Naive thymus-derived CD8-positive, alpha-beta T cell (primary cell): ENCODE results near the gene EIF5A. TPM values are rescaled to one million over a fixed set of nuclear protein-coding genes. Genes with fewer than 3 reads are reported as not detected.

Experiments used
- ATAC-seq, 2 donors: fragments of 150-1000 bp; cut with Tn5 transposase in 1 of 2; sonication (Bioruptor Pico), chemical (Tn5 transposase) in 1 of 2; 1 replicate in 1 of 2; 2 replicates in 1 of 2; pipeline ENCODE4 v1.10.0; 2021; ENCODE audit warnings: mild to moderate bottlenecking in 2 of 2, moderate library complexity in 2 of 2
- POLR2A ChIA-PET: fragments of 350-600 bp; sonication (Branson Sonifier 250); formaldehyde crosslinking; loops from one replicate; lab custom pipeline; 2021; ENCODE audit warnings: antibody characterized with exemption; lab: Charles Lee
- DNase-seq, 10 donors: peaks; one replicate each; pipeline versions ENCODE4 v3.0.0 to v3.0.0-alpha.2; 2020 to 2022
- H3K27ac Mint-ChIP-seq, 10 donors: one replicate each; pipeline ENCODE4 v1.8.0; 2020 to 2022; ENCODE audit warnings: mild to moderate bottlenecking in 10 of 10, mixed read lengths in 10 of 10, moderate library complexity in 4 of 10, inconsistent platforms in 1 of 10
- H3K27me3 Mint-ChIP-seq, 5 donors: one replicate each; pipeline ENCODE4 v1.8.0; 2021 to 2022; ENCODE audit warnings: mixed read lengths in 5 of 5
- H3K36me3 Mint-ChIP-seq, 3 donors: one replicate each; pipeline ENCODE4 v1.8.0; 2020 to 2022; ENCODE audit warnings: mixed read lengths in 3 of 3, mild to moderate bottlenecking in 2 of 3, inconsistent platforms in 1 of 3
- H3K4me1 Mint-ChIP-seq, 4 donors: one replicate each; pipeline ENCODE4 v1.8.0; 2021 to 2022; ENCODE audit warnings: mixed read lengths in 4 of 4
- H3K4me3 Mint-ChIP-seq, 10 donors: one replicate each; pipeline ENCODE4 v1.8.0; 2020 to 2022; ENCODE audit warnings: mild to moderate bottlenecking in 10 of 10, mixed read lengths in 10 of 10, moderate library complexity in 6 of 10, inconsistent platforms in 1 of 10
- H3K9me3 Mint-ChIP-seq, 9 donors: one replicate each; pipeline ENCODE4 v1.8.0; 2020 to 2022; ENCODE audit warnings: mixed read lengths in 9 of 9, mild to moderate bottlenecking in 3 of 9, inconsistent platforms in 1 of 9, moderate library complexity in 1 of 9
- polyA plus RNA-seq, 3 donors: library from polyadenylated mRNA; unstranded; fragments of 300-500 nt; fragmentation: Illumina TruSeq; gene quantifications; one replicate each; pipeline ENCODE4 v1.2.3, GENCODE V29; 2021
- total RNA-seq, 8 experiments: library from RNA in 2 of 8; stranded (reverse) in 2 of 8; gene quantifications; one replicate each; pipeline ENCODE4 v1.2.3 and lab custom pipeline; 2021 to 2026

EIF5A gene
- total and polyA plus RNA-seq, 5 experiments from 2014 or later = 209 to 690 (median 327) TPM

- Mint-ChIP-seq H3K9me3 (no peaks in the 10 kb centered on the region), H3K27ac (peak overlapping the region; percentile 86 to 98 (median 96)), H3K27me3 (no peaks in the 10 kb centered on the region), H3K36me3 (peaks cover under 1 to 58% (median 15%) of the 10 kb centered on the region in 3 donors), H3K4me1 (peaks cover 21 to 57% (median 46%) of the 10 kb centered on the region in 4 donors), H3K4me3 (peak overlapping the region; percentile 81 to 97 (median 91))
- ATAC-seq (no peak), DNase-seq (no peak)
- POLR2A ChIA-PET = interaction anchor here (0.9 to 14.2 kb wide), 13 partner anchors 10 to 231 kb away, joined by 3 to 168 read pairs (median 7); partner anchors contain the start of genes ACAP1, NEURL4, POLR2A and SLC2A4
Measured at GRCh38 chr17:7315570-7316235, 8.3 kb downstream of the EIF5A start.

- Mint-ChIP-seq H3K4me3 (peak overlapping the region in 5 of 10 donors; percentile 14 to 74 (median 26)), H3K27me3 (no peaks in the 10 kb centered on the region), H3K9me3 (no peaks in the 10 kb centered on the region), H3K27ac (peak overlapping the region in 8 of 10 donors; percentile 16 to 87 (median 70)), H3K36me3 (peaks cover 0 to 59% (median 8%) of the 10 kb centered on the region in 3 donors), H3K4me1 (peaks cover 19 to 42% (median 34%) of the 10 kb centered on the region in 4 donors)
- DNase-seq (no peak), ATAC-seq (no peak)
- POLR2A ChIA-PET = interaction anchor here (0.7 to 14.2 kb wide), 8 partner anchors 7 to 280 kb away, joined by 3 to 168 read pairs (median 4); partner anchors contain the start of genes ACAP1 and NEURL4
Measured at GRCh38 chr17:7317161-7317803, 9.9 kb downstream of the EIF5A start.

DNA sequence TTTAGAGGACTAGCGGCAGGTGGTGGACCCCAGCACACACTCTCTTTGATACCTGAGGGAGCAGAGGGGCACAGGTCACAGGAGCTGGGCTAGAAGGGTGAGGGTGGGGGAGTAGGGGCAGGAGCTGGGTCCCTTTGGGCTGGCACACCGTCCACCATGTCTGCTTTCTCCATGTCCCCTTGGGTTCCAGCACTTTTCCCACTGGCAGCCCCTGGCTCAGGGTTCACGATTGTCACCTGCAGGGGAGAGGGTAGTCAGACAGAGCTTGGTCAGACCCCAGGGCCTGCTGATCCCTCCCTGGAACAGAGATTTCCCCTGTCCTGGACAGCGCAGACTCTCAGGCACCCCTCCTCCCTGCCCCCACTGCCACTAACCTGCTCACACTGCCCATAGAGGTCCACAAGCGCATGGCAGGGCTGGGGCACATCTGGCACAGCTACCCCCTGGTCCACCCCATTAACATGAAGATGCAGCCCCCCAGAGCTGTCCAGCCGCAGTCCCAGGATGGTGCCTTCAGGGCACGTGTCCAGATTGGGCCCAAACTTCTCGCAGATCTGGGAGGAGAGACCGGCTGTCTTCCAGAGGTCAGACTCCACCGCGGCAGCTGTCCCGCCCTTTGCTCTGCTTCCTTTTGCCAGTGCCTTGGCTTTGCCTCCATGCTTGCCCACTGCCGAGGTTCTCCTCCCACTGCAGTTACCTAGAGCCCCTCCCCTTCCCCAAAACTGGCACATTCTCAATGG lies 10.9 kb downstream of the EIF5A start:
- ATAC-seq (no peak), DNase-seq (no peak)
- Mint-ChIP-seq H3K36me3 (peaks cover 0 to 56% (median 5%) of the 10 kb centered on the region in 3 donors), H3K27ac (peak overlapping the region in 5 of 10 donors; percentile 53 to 84 (median 74)), H3K4me1 (peaks cover 17 to 32% (median 24%) of the 10 kb centered on the region in 4 donors), H3K9me3 (no peaks in the 10 kb centered on the region), H3K4me3 (peak overlapping the region in 2 of 10 donors; percentile 37 to 39), H3K27me3 (no peaks in the 10 kb centered on the region)
- POLR2A ChIA-PET = interaction anchor here (0.6 to 14.2 kb wide), 7 partner anchors 8 to 31 kb away, joined by 3 to 168 read pairs (median 4); partner anchors contain the start of genes ACAP1 and NEURL4

GRCh38 chr17:7321466-7321865 lies 14.0 kb downstream of the EIF5A start:
- Mint-ChIP-seq H3K27ac (no peak overlapping the region), H3K4me1 (peaks cover 2 to 14% (median 7%) of the 10 kb centered on the region in 4 donors), H3K36me3 (peaks cover 0 to 53% (median 5%) of the 10 kb centered on the region in 3 donors), H3K4me3 (no peak overlapping the region), H3K27me3 (no peaks in the 10 kb centered on the region), H3K9me3 (no peaks in the 10 kb centered on the region)
- POLR2A ChIA-PET = interaction anchor here (0.6 to 3.7 kb wide), 6 partner anchors 9 to 927 kb away, joined by 3 to 34 read pairs (median 7); partner anchors contain the start of genes ACAP1 and CTC1
- DNase-seq (no peak), ATAC-seq (no peak)

DNA sequence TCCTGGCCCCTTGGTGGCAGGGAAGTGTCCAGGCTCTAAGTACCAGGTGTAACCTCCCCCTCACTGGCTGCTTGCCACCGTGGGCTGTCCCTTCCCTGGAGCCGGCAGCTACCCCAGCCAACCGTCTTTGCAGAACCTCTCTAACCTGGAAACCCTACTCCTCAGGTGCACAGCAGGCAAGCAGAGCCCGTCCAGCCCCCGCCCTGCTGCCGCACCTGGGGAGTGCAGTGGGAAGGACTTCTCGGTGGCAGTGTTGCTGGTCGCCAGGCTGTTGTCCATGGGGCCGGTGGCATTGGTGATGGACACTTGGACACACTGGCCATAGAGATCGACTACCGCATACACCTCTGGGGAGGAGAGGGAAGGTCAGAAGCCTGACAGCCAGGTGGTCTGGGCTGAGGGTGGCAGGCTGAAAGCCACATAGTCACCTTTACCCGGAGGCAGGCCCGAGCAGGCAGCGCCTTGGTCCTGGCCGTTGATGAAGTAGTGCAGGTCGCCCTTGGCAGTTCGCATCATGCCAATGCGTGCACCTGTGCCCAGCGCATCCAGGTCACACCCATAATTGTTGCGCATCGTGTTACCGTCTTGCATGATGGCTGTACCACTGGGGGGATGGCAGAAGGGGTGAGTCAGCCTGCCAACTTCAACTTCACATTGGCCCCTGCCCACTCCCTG lies 15.2 kb downstream of the EIF5A start:
- POLR2A ChIA-PET = interaction anchor here (0.5 to 4.5 kb wide), 7 partner anchors 8 to 77 kb away, joined by 3 to 50 read pairs (median 16); partner anchors contain the start of gene ACAP1
- Mint-ChIP-seq H3K4me1 (peaks cover 5 to 21% (median 8%) of the 10 kb centered on the region in 4 donors), H3K27me3 (no peaks in the 10 kb centered on the region), H3K36me3 (peaks cover 0 to 52% (median 5%) of the 10 kb centered on the region in 3 donors), H3K27ac (peak overlapping the region in 1 of 10 donors; percentile 52), H3K4me3 (no peak overlapping the region), H3K9me3 (no peaks in the 10 kb centered on the region)
- DNase-seq (no peak), ATAC-seq (no peak)

DNA sequence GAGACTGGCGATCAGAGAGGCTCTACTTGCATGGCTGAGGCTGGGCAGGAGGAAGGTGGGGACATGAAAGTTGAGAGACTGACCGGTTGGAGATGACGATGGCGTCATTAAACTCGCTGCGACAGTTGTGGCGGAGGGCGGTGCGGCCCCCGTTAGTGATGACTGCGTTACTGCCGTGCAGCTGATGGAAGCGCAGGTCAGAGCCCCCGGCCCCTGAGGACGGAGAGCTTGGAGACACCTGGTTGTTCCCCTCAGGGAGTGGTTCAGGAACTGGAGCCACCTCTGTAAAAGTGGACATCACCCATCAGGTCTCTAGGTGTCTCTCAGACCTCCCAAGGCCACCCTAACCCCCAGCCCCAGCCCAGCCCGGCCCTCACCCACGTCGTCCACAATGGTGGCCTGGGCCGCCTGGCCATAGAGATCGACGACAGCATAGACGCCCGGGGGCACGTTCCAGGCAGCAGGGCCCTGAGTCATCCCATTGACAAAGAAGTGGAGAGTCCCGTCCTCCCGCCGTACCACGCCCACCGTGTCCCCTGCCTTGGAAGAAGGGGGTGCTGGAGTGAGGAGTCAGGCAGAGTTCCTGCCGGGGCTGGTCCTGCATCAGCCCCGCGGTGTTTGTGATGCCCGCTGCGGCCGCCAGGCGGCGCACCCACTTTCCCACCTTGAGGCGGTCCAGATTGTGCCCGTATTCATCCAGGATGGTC lies 16.5 kb downstream of the EIF5A start:
- Mint-ChIP-seq H3K4me3 (no peak overlapping the region), H3K36me3 (peaks cover 0 to 51% (median 0%) of the 10 kb centered on the region in 3 donors), H3K27ac (peak overlapping the region in 4 of 10 donors; percentile 31 to 65 (median 50)), H3K4me1 (peaks cover 17 to 31% (median 19%) of the 10 kb centered on the region in 4 donors), H3K27me3 (no peaks in the 10 kb centered on the region), H3K9me3 (no peaks in the 10 kb centered on the region)
- POLR2A ChIA-PET = interaction anchor here (2.4 to 10.5 kb wide), 3 partner anchors 12 to 27 kb away, joined by 16 to 168 read pairs (median 50); partner anchors contain the start of genes ACAP1, EIF5A and GPS2
- DNase-seq = peak in 9 of 10 donors; percentile 34 to 77 (median 62)
- peak; percentile 41 to 53 for ATAC-seq

DNA sequence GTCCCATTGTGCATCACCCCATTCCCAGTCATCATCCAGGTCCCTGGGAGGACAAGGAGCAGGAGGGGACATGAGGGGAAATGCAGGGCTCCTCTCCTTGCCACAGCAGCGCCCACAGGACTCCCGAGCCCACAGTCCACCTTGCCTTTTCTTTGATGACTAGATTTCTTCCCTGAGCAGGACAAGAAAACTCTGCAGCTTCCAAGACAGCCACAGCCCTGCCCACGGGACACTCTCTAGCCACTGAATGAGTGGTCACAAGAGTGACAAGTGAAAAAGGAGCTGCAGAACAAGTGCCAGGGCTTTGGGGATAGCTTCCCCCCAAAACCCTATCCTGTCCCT lies 17.0 kb downstream of the EIF5A start:
- H3K4me1 Mint-ChIP-seq = peaks cover 17 to 33% (median 20%) of the 10 kb centered on the region in 4 donors

DNA sequence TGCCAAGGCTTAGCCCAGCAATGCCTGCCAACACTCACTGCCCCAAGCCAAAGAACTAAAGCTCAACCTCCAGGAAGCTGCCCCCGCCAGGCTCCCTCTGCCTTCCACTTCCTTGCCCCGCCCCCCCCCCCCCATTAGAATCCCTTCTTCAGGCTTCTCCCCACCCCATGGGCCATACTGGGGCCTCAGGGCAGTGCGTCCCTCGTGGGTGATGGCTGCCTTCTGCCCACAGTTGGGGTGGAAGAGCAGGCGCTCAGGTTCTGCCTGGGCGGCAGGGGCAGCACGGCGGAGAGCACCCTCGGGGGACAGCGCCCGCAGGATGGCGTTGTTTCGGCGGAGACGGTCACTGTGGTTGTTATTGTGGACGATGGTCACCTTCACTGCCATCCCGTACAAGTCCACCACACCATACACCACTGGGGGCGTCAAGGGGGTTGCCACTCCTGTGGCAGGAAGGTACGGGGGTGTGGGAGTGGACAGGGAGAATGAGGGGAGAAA lies 17.7 kb downstream of the EIF5A start:
- H3K27ac Mint-ChIP-seq = peak overlapping the region in 2 of 10 donors; percentile 37 to 74

More for the DNA sequence above, 17.0 kb downstream of the EIF5A start:
- POLR2A ChIA-PET = interaction anchor here (0.9 to 10.5 kb wide), 4 partner anchors 12 to 26 kb away, joined by 3 to 168 read pairs (median 33); partner anchors contain the start of genes ACAP1, EIF5A and GPS2
- H3K4me3 Mint-ChIP-seq = no peak overlapping the region
- peak overlapping the region in 1 of 10 donors; percentile 60 for H3K27ac Mint-ChIP-seq
- ATAC-seq (no peak), DNase-seq (no peak)
- H3K36me3 Mint-ChIP-seq = peaks cover 0 to 50% (median 0%) of the 10 kb centered on the region in 3 donors
- peaks cover 0 to 2% (median 0%) of the 10 kb centered on the region in 5 donors for H3K27me3 Mint-ChIP-seq
- no peaks in the 10 kb centered on the region for H3K9me3 Mint-ChIP-seq

DNA sequence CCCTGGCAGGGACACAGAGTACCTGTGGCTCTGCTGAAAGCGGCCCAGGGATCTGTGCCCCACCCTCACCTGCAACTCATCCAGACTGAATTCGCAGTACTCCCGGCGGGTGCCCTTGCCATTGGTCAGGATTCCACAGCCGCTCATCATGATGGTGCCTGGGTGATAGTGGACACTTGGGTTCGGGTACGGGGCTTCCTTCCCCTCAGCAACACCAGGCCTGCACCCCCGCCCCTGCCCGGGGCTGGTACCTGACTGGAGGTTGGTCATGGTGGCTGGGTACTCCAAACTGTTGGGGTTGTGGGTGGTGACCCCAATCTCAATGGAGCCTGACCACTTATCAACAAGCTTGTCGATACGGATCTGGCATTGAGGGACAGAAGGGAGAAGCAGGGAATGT lies 18.8 kb downstream of the EIF5A start:
- POLR2A ChIA-PET = interaction anchor here (1.5 to 10.5 kb wide), 3 partner anchors 10 to 18 kb away, joined by 3 to 168 read pairs (median 50); partner anchors contain the start of genes ACAP1, EIF5A and GPS2
- ATAC-seq (no peak), DNase-seq (no peak)
- H3K4me1 Mint-ChIP-seq = peaks cover 26 to 42% (median 33%) of the 10 kb centered on the region in 4 donors
- H3K4me3 Mint-ChIP-seq = no peak overlapping the region
- H3K27me3 Mint-ChIP-seq = peaks cover 0 to 2% (median 0%) of the 10 kb centered on the region in 5 donors
- H3K27ac Mint-ChIP-seq = peak overlapping the region in 4 of 10 donors; percentile 49 to 63 (median 54)
- no peaks in the 10 kb centered on the region for H3K9me3 Mint-ChIP-seq
- peaks cover 0 to 35% (median 0%) of the 10 kb centered on the region in 3 donors for H3K36me3 Mint-ChIP-seq

More for the DNA sequence above, 17.7 kb downstream of the EIF5A start:
- POLR2A ChIA-PET = interaction anchor here (0.9 to 10.5 kb wide), 4 partner anchors 11 to 26 kb away, joined by 3 to 168 read pairs (median 33); partner anchors contain the start of genes ACAP1, EIF5A and GPS2
- no peak for ATAC-seq
- Mint-ChIP-seq H3K36me3 (peaks cover 0 to 44% (median 0%) of the 10 kb centered on the region in 3 donors), H3K27me3 (peaks cover 0 to 2% (median 0%) of the 10 kb centered on the region in 5 donors), H3K4me1 (peaks cover 22 to 37% (median 27%) of the 10 kb centered on the region in 4 donors), H3K4me3 (peak overlapping the region in 1 of 10 donors; percentile 38), H3K9me3 (no peaks in the 10 kb centered on the region)
- DNase-seq = no peak

DNA sequence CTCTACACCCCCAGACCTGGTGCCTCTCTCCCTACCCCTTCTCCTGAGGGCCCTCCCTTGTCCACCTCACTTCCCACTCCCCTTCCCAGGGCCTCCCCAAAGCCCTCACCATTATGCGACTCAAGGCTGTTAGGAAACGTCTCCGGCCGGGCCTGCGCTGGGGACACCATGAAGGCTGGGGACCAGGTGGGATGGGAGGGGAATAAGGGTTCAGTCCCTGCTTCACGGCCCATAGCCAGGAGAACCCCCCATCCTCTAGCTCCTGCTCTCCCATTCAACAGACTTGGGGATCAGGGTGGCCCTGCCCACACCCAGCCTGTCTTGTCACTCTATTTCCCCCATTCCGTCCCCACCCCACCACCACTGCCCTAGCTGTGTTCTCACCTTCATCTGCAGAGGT lies 19.6 kb downstream of the EIF5A start:
- H3K4me1 Mint-ChIP-seq = peaks cover 22 to 43% (median 33%) of the 10 kb centered on the region in 4 donors
- POLR2A ChIA-PET = interaction anchor here (1.5 to 10.5 kb wide), 3 partner anchors 9 to 17 kb away, joined by 3 to 168 read pairs (median 50); partner anchors contain the start of genes ACAP1, EIF5A and GPS2

More for the DNA sequence above, 19.6 kb downstream of the EIF5A start:
- peak overlapping the region in 1 of 10 donors; percentile 10 for H3K4me3 Mint-ChIP-seq
- DNase-seq (no peak), ATAC-seq (no peak)
- peaks cover 0 to 27% (median 0%) of the 10 kb centered on the region in 3 donors for H3K36me3 Mint-ChIP-seq
- H3K27me3 Mint-ChIP-seq = peaks cover 0 to 2% (median 0%) of the 10 kb centered on the region in 5 donors
- H3K27ac Mint-ChIP-seq = peak overlapping the region in 1 of 10 donors; percentile 47
- no peaks in the 10 kb centered on the region for H3K9me3 Mint-ChIP-seq
